Mammary epithelial cell (primary cell): ENCODE measurements around the gene PICALM.

ENCODE experiments used
- CTCF ChIP-seq, 2 donors: IDR thresholded peaks in 1 of 2; conservative IDR thresholded peaks in 1 of 2; 2 replicates each; pipeline ENCODE4 v1.5.1; 2011 to 2012; ENCODE audit warnings: inconsistent platforms in 2 of 2, low read length in 2 of 2, mild to moderate bottlenecking in 2 of 2, control low read depth in 1 of 2, low read depth in 1 of 2; ENCODE audit not compliant: insufficient read depth in 1 of 2; ENCODE audit errors: extremely low read depth in 1 of 2
- EZH2 ChIP-seq: IDR thresholded peaks from 2 replicates; pipeline ENCODE4 v1.6.1; 2012; ENCODE audit warnings: low read length, inconsistent platforms, borderline replicate concordance

- TF ChIP-seq CTCF (conservative IDR thresholded peaks at IDR 0.05 in 1 of 2, IDR thresholded peaks at IDR 0.05 in 1 of 2; ENCODE audit: extremely low read depth in 1 of 2, insufficient read depth in 1 of 2, low read depth in 1 of 2, low read length in 2 of 2) (no peak), EZH2 (no peak)
Observed at GRCh38 chr11:86014221-86014620, 54.7 kb downstream of the PICALM start.
